Measurements from ENCODE around the gene NTNG2. TPM values are rescaled to one million over a fixed set of nuclear protein-coding genes. Genes with fewer than 3 reads are reported as not detected.

NTNG2 gene
- total and polyA plus RNA-seq, 2 donors (not counting 3 experiments of a cell fraction or from before 2014, with no cell fraction given): 0.08 to 0.88 TPM

GRCh38 chr9:132238026-132238972 lies 76.4 kb downstream of the NTNG2 start:
- CTCF ChIA-PET: interaction anchor here (1.1 to 10.1 kb wide), 15 partner anchors 8 to 483 kb away, joined by 3 to 408 read pairs (median 6); no protein-coding TSS in a partner anchor
- FAIRE-seq: no peak

DNA sequence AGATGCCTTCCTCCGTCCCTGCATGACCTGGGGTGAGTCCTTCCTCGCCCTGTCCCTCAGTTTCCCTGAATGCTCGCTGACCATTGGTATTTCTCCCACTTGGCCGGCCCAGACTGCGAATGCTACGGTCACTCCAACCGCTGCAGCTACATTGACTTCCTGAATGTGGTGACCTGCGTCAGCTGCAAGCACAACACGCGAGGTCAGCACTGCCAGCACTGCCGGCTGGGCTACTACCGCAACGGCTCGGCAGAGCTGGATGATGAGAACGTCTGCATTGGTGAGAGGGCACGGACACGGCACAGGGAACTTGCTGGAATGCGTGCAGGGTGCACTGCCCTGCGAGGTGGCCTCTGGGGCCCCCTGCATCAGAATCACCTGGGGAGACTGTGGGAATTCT lies 77.1 kb downstream of the NTNG2 start:
- no peak for FAIRE-seq
- ChIA-PET POLR2A (no interaction called here), CTCF (interaction anchor here (1.2 to 10.1 kb wide), 13 partner anchors 8 to 484 kb away, joined by 3 to 408 read pairs (median 7); no protein-coding TSS in a partner anchor)

More at GRCh38 chr9:132238026-132238972, 76.4 kb downstream of the NTNG2 start:
- H3K27me3 ChIP-seq (ENCODE audit: control insufficient read depth in 2 of 2, insufficient read depth in 2 of 2, low read length in 2 of 2): peaks cover 0 to 4% of the 10 kb centered on the region in 2 experiments
- no peaks in the 10 kb centered on the region for H4K20me1 ChIP-seq (replicated peaks; ENCODE audit: control insufficient read depth, extremely low read depth, insufficient read depth, low read length)
- BruUV-seq (replicated peaks): no TSS peak
- H2AFZ ChIP-seq (ENCODE audit: low read depth, low read length): no peak overlapping the region
- POLR2A ChIA-PET: no interaction called here
- no peaks in the 10 kb centered on the region for H3K9me1 ChIP-seq (replicated peaks; ENCODE audit: control insufficient read depth, extremely low read depth, insufficient read depth, low read length)
- H3K4me1 ChIP-seq (ENCODE audit: control insufficient read depth, extremely low read depth, insufficient read depth, low read length): peaks cover 7% of the 10 kb centered on the region
- no peak overlapping the region for H3K27ac ChIP-seq (ENCODE audit: insufficient read depth, low read depth, low read length)
- H3K9ac ChIP-seq (replicated peaks; ENCODE audit: extremely low read depth, insufficient read depth, low read length): no peak overlapping the region
- dilution Hi-C loops (cut with MboI; ENCODE audit: extremely low pct_ligation_motif_present, low sequenced_read_pairs) (no loop called here), intact Hi-C loops (cut with micrococcal nuclease) (no loop called here)
- TF ChIP-seq, protein P1, sequence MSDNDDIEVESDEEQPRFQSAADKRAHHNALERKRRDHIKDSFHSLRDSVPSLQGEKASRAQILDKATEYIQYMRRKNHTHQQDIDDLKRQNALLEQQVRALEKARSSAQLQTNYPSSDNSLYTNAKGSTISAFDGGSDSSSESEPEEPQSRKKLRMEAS (IDR thresholded peaks at IDR 0.05; ENCODE audit: insufficient read depth, insufficient read length): no peak
- no peak for TF ChIP-seq POLR2AphosphoS5 (IDR thresholded peaks at IDR 0.05; ENCODE audit: insufficient read depth, low read depth, low read length)
- no peak overlapping the region for H3K4me3 ChIP-seq (replicated peaks in 1 of 3; ENCODE audit: insufficient read depth in 1 of 3, low read depth in 1 of 3, low read length in 3 of 3)
- no peaks in the 10 kb centered on the region for H3K9me3 ChIP-seq (replicated peaks; ENCODE audit: control insufficient read depth, insufficient read depth, low read length)
- H3K4me2 ChIP-seq (ENCODE audit: insufficient read depth, low read length): no peak overlapping the region
- H3K79me2 ChIP-seq (ENCODE audit: control insufficient read depth, insufficient read depth, low read length): no peaks in the 10 kb centered on the region
- H3K36me3 ChIP-seq (ENCODE audit: control insufficient read depth in 2 of 2, extremely low read depth in 1 of 2, insufficient read depth in 2 of 2, low read length in 2 of 2): no peaks in the 10 kb centered on the region
- no peak for DNase-seq (ENCODE audit: low read depth, low spot score)

More for the DNA sequence above, 77.1 kb downstream of the NTNG2 start:
- no peak for DNase-seq (ENCODE audit: low read depth, low spot score)
- Histone ChIP-seq H3K27ac (ENCODE audit: insufficient read depth, low read depth, low read length) (no peak overlapping the region), H3K9me1 (replicated peaks; ENCODE audit: control insufficient read depth, extremely low read depth, insufficient read depth, low read length) (no peaks in the 10 kb centered on the region), H2AFZ (ENCODE audit: low read depth, low read length) (no peak overlapping the region), H3K9ac (replicated peaks; ENCODE audit: extremely low read depth, insufficient read depth, low read length) (no peak overlapping the region), H3K9me3 (replicated peaks; ENCODE audit: control insufficient read depth, insufficient read depth, low read length) (no peaks in the 10 kb centered on the region), H3K4me3 (replicated peaks in 1 of 3; ENCODE audit: insufficient read depth in 1 of 3, low read depth in 1 of 3, low read length in 3 of 3) (no peak overlapping the region), H3K36me3 (ENCODE audit: control insufficient read depth in 2 of 2, extremely low read depth in 1 of 2, insufficient read depth in 2 of 2, low read length in 2 of 2) (no peaks in the 10 kb centered on the region), H3K4me1 (ENCODE audit: control insufficient read depth, extremely low read depth, insufficient read depth, low read length) (peaks cover 7% of the 10 kb centered on the region), H4K20me1 (replicated peaks; ENCODE audit: control insufficient read depth, extremely low read depth, insufficient read depth, low read length) (no peaks in the 10 kb centered on the region), H3K79me2 (ENCODE audit: control insufficient read depth, insufficient read depth, low read length) (no peaks in the 10 kb centered on the region), H3K4me2 (ENCODE audit: insufficient read depth, low read length) (no peak overlapping the region), H3K27me3 (ENCODE audit: control insufficient read depth in 2 of 2, insufficient read depth in 2 of 2, low read length in 2 of 2) (peaks cover 0 to 3% of the 10 kb centered on the region in 2 experiments)
- no TSS peak for BruUV-seq (replicated peaks)
- TF ChIP-seq GATA2 (IDR thresholded peaks at IDR 0.05; ENCODE audit: insufficient read depth, insufficient read length, low read depth, low read length) (no peak), JUN (IDR thresholded peaks at IDR 0.05; ENCODE audit: borderline replicate concordance, insufficient read depth, insufficient read length, low read depth) (no peak), EZH2 (IDR thresholded peaks at IDR 0.05; ENCODE audit: borderline replicate concordance, low read depth, low read length, severe bottlenecking) (no peak), POLR2AphosphoS5 (IDR thresholded peaks at IDR 0.05; ENCODE audit: insufficient read depth, low read depth, low read length) (no peak), MYC (IDR thresholded peaks at IDR 0.05; ENCODE audit: low read depth, low read length) (no peak), CTCF (IDR thresholded peaks at IDR 0.05; ENCODE audit: extremely low read depth in 1 of 2, insufficient read depth in 1 of 2, low read depth in 1 of 2, low read length in 2 of 2) (no peak), POLR2A (IDR thresholded peaks at IDR 0.05; ENCODE audit: low read depth, low read length) (no peak)
- TF ChIP-seq, protein P1 (IDR thresholded peaks at IDR 0.05; ENCODE audit: insufficient read depth, insufficient read length): no peak
- dilution Hi-C loops (cut with MboI; ENCODE audit: extremely low pct_ligation_motif_present, low sequenced_read_pairs): no loop called here
- intact Hi-C loops (cut with micrococcal nuclease): no loop called here
